Keratinocyte (primary cell): ENCODE data around the gene RELB. TPM values are rescaled to one million over a fixed set of nuclear protein-coding genes. Genes with fewer than 3 reads are reported as not detected.

ENCODE experiments used
- DNase-seq: peaks from one replicate; pipeline ENCODE4 v3.0.0-alpha.2; 2011; ENCODE audit warnings: low read depth, missing footprints, low spot score
- FAIRE-seq: peaks from 2 replicates; lab custom pipeline; 2011; peaks lifted over from hg19 to GRCh38; lab: Jason Lieb, UNC
- H2AFZ ChIP-seq: 2 replicates; pipeline ENCODE4 v1.6.0; 2012; ENCODE audit warnings: low read length, control low read depth, inconsistent platforms; ENCODE audit not compliant: control insufficient read depth
- H3K27ac ChIP-seq: 2 replicates; pipeline ENCODE4 v1.5.1; 2011; ENCODE audit warnings: low read length; ENCODE audit not compliant: control insufficient read depth, insufficient read depth
- H3K27me3 ChIP-seq: 3 replicates; pipeline ENCODE4 v1.6.0; 2011; ENCODE audit warnings: low read length; ENCODE audit not compliant: control insufficient read depth, insufficient read depth; ENCODE audit errors: extremely low read depth
- H3K36me3 ChIP-seq, 2 experiments: 2 replicates in 1 of 2; 3 replicates in 1 of 2; pipeline ENCODE4 v1.5.1; 2011; ENCODE audit warnings: low read length in 2 of 2, mild to moderate bottlenecking in 1 of 2; ENCODE audit not compliant: control insufficient read depth in 2 of 2, insufficient read depth in 2 of 2; ENCODE audit errors: extremely low read depth in 1 of 2
- H3K4me1 ChIP-seq: 3 replicates; pipeline ENCODE4 v1.5.1; 2011; ENCODE audit warnings: low read length; ENCODE audit not compliant: control insufficient read depth, insufficient read depth; ENCODE audit errors: extremely low read depth
- H3K4me2 ChIP-seq: 3 replicates; pipeline ENCODE4 v1.6.0; 2011; ENCODE audit warnings: low read depth, low read length; ENCODE audit not compliant: control insufficient read depth, insufficient read depth; ENCODE audit errors: extremely low read depth
- H3K4me3 ChIP-seq, 3 experiments: fragments of 200-600 bp in 1 of 3; sonication (generic) in 1 of 3; 2 replicates in 2 of 3; 3 replicates in 1 of 3; pipeline ENCODE4 v1.5.1; 2011 to 2016; ENCODE audit warnings: low read length in 3 of 3, mild to moderate bottlenecking in 3 of 3, control low read depth in 2 of 3, inconsistent platforms in 1 of 3, low read depth in 1 of 3, mixed read lengths in 1 of 3, mixed run types in 1 of 3, moderate library complexity in 1 of 3; ENCODE audit not compliant: control insufficient read depth in 2 of 3, insufficient read depth in 2 of 3; ENCODE audit errors: extremely low read depth in 1 of 3
- H3K79me2 ChIP-seq: 2 replicates; pipeline ENCODE4 v1.6.0; 2012; ENCODE audit warnings: low read length; ENCODE audit not compliant: control insufficient read depth, insufficient read depth
- H3K9ac ChIP-seq: 3 replicates; pipeline ENCODE4 v1.6.0; 2011; ENCODE audit warnings: low read length; ENCODE audit not compliant: control insufficient read depth, insufficient read depth; ENCODE audit errors: extremely low read depth
- H3K9me1 ChIP-seq: 3 replicates; pipeline ENCODE4 v1.6.0; 2011; ENCODE audit warnings: low read length; ENCODE audit not compliant: control insufficient read depth, insufficient read depth; ENCODE audit errors: extremely low read depth
- H3K9me3 ChIP-seq: 2 replicates; pipeline ENCODE4 v1.5.1; 2012; ENCODE audit warnings: low read depth, low read length; ENCODE audit not compliant: control insufficient read depth
- H4K20me1 ChIP-seq: 3 replicates; pipeline ENCODE4 v1.6.0; 2011; ENCODE audit warnings: low read length; ENCODE audit not compliant: control insufficient read depth, insufficient read depth; ENCODE audit errors: extremely low read depth
- CTCF ChIP-seq, 3 experiments: IDR thresholded peaks in 1 of 3; conservative IDR thresholded peaks in 1 of 3; optimal IDR thresholded peaks in 1 of 3; 2 replicates in 2 of 3; 3 replicates in 1 of 3; pipeline versions ENCODE3 to v1.5.1; 2011; ENCODE audit warnings: low read length in 3 of 3, mild to moderate bottlenecking in 3 of 3, moderate library complexity in 2 of 3, control low read depth in 1 of 3, inconsistent platforms in 1 of 3; ENCODE audit not compliant: insufficient read depth in 2 of 3; ENCODE audit errors: extremely low read depth in 1 of 3
- EZH2 ChIP-seq: IDR thresholded peaks from one replicate; pipeline ENCODE4 v1.6.1; 2012; ENCODE audit warnings: inconsistent platforms, mild to moderate bottlenecking, low read length, moderate library complexity
- dilution Hi-C: fragments of 300-500 bp; cut with MboI; formaldehyde crosslinking; loops from one replicate; pipeline ENCODE4 v1.7.0; 2020; ENCODE audit warnings: low sequenced_read_pairs; ENCODE audit not compliant: extremely low pct_ligation_motif_present
- polyA plus RNA-seq, 5 experiments: library from polyadenylated mRNA; depleted of rRNA in 3 of 5; stranded (reverse) in 3 of 5; stranded (forward) in 1 of 5; unstranded in 1 of 5; fragments of >200 nt; gene quantifications; 1 replicate in 1 of 5; 2 replicates in 3 of 5; 3 replicates in 1 of 5; pipeline versions ENCODE4 v1.2.1 to v1.2.3, GENCODE V29; 2011 to 2012; ENCODE audit warnings: missing spikeins in 2 of 5, low read depth in 1 of 5, low replicate concordance in 1 of 5

RELB gene
- polyA plus RNA-seq, 1 donor (not counting 4 experiments of a cell fraction or from before 2014, with no cell fraction given): 3.6 TPM

- Histone ChIP-seq H3K36me3 (peaks cover 20 to 39% of the 10 kb centered on the region in 2 experiments), H3K4me3 (no peak overlapping the region), H3K4me1 (no peaks in the 10 kb centered on the region), H2AFZ (no peak overlapping the region), H3K4me2 (no peak overlapping the region), H3K79me2 (peaks cover 2% of the 10 kb centered on the region), H3K9me3 (no peaks in the 10 kb centered on the region), H3K9ac (no peak overlapping the region), H3K27me3 (no peaks in the 10 kb centered on the region), H3K27ac (no peak overlapping the region), H3K9me1 (no peaks in the 10 kb centered on the region), H4K20me1 (peaks cover 4% of the 10 kb centered on the region)
- no peak for TF ChIP-seq EZH2
- no peak for TF ChIP-seq CTCF (optimal IDR thresholded peaks at IDR 0.05 in 1 of 3, IDR thresholded peaks at IDR 0.05 in 1 of 3, conservative IDR thresholded peaks at IDR 0.05 in 1 of 3; ENCODE audit: extremely low read depth in 1 of 3, insufficient read depth in 2 of 3, low read length in 3 of 3)
- dilution Hi-C loops: no loop called here
- FAIRE-seq (no peak), DNase-seq (no peak)
These were observed 65.8 kb downstream of the RELB start for GRCh38 chr19:45066921-45067661.

- Histone ChIP-seq H3K27me3 (no peaks in the 10 kb centered on the region), H3K4me1 (no peaks in the 10 kb centered on the region), H3K4me3 (no peak overlapping the region), H3K9me3 (no peaks in the 10 kb centered on the region), H3K4me2 (no peak overlapping the region), H3K79me2 (peaks cover 2% of the 10 kb centered on the region), H3K9me1 (no peaks in the 10 kb centered on the region), H3K27ac (no peak overlapping the region), H3K36me3 (peaks cover 21 to 40% of the 10 kb centered on the region in 2 experiments), H4K20me1 (peaks cover 4% of the 10 kb centered on the region), H3K9ac (no peak overlapping the region), H2AFZ (no peak overlapping the region)
- FAIRE-seq (no peak), DNase-seq (no peak)
- dilution Hi-C loops: no loop called here
- no peak for TF ChIP-seq EZH2
- TF ChIP-seq CTCF (optimal IDR thresholded peaks at IDR 0.05 in 1 of 3, IDR thresholded peaks at IDR 0.05 in 1 of 3, conservative IDR thresholded peaks at IDR 0.05 in 1 of 3; ENCODE audit: extremely low read depth in 1 of 3, insufficient read depth in 2 of 3, low read length in 3 of 3): no peak
These were observed 66.8 kb downstream of the RELB start for GRCh38 chr19:45068041-45068440.
